OCI-LY3 (cell line): ENCODE data around the gene ST3GAL3.

Experiments used
- H2AFZ ChIP-seq: fragments of 200-600, 300-600 bp; shearing (Covaris generic); 2 replicates; pipeline ENCODE4 v1.6.0; 2014; ENCODE audit warnings: antibody characterized with exemption, low read depth, low read length
- H3K27ac ChIP-seq: fragments of 200-600, 300-600 bp; sonication (generic); 2 replicates; pipeline ENCODE4 v1.5.1; 2014; ENCODE audit warnings: mild to moderate bottlenecking, low read length, moderate library complexity, mixed read lengths
- H3K27me3 ChIP-seq: fragments of 200-600, 300-600 bp; sonication (generic); 2 replicates; pipeline ENCODE4 v1.6.1; 2014; ENCODE audit warnings: low read depth, low read length, mixed read lengths
- H3K36me3 ChIP-seq: fragments of 200-600, 300-600 bp; sonication (generic); replicated peaks from 2 replicates; pipeline ENCODE3; 2014; ENCODE audit warnings: low read depth, low read length, mixed read lengths
- H3K4me1 ChIP-seq: fragments of 300-600, 200-600 bp; sonication (generic); 2 replicates; pipeline ENCODE4 v1.6.1; 2014; ENCODE audit warnings: low read length, mixed read lengths
- H3K4me2 ChIP-seq: fragments of 200-600, 300-600 bp; sonication (generic); 2 replicates; pipeline ENCODE4 v1.6.1; 2014; ENCODE audit warnings: low read length, mixed read lengths
- H3K4me3 ChIP-seq: fragments of 300-600, 200-600 bp; sonication (generic); 2 replicates; pipeline ENCODE4 v1.5.1; 2014; ENCODE audit warnings: antibody characterized with exemption, mild to moderate bottlenecking, low read length, moderate library complexity
- H3K79me2 ChIP-seq: fragments of 300-600, 200-600 bp; shearing (Covaris generic); 2 replicates; pipeline ENCODE4 v1.6.1; 2014; ENCODE audit warnings: mild to moderate bottlenecking, low read length, mixed read lengths
- H3K9ac ChIP-seq: fragments of 300-600, 200-600 bp; shearing (Covaris generic); 2 replicates; pipeline ENCODE4 v1.6.0; 2014; ENCODE audit warnings: mild to moderate bottlenecking, low read length, moderate library complexity
- H3K9me3 ChIP-seq: fragments of 200-600, 300-600 bp; shearing (Covaris generic); 2 replicates; pipeline ENCODE4 v1.6.1; 2014; ENCODE audit warnings: low read length, mixed read lengths; ENCODE audit not compliant: insufficient read depth
- H4K20me1 ChIP-seq: fragments of 200-600, 300-600 bp; sonication (generic); 2 replicates; pipeline ENCODE4 v1.6.1; 2016; ENCODE audit warnings: low read length, mixed read lengths; ENCODE audit not compliant: insufficient read depth
- EZH2phosphoT487 ChIP-seq: fragments of 200-600 bp; shearing (Covaris generic); IDR thresholded peaks from 2 replicates; pipeline ENCODE4 v1.6.1; 2018; ENCODE audit warnings: antibody characterized with exemption, mixed run types, low read depth
- TF ChIP-seq, protein P1 (sequence below): fragments of 200-600, 300-600 bp; sonication (generic); IDR thresholded peaks from 2 replicates; pipeline ENCODE4 v1.5.1; 2014; ENCODE audit warnings: antibody characterized with exemption, low read length, low read depth

ST3GAL3 gene

DNA sequence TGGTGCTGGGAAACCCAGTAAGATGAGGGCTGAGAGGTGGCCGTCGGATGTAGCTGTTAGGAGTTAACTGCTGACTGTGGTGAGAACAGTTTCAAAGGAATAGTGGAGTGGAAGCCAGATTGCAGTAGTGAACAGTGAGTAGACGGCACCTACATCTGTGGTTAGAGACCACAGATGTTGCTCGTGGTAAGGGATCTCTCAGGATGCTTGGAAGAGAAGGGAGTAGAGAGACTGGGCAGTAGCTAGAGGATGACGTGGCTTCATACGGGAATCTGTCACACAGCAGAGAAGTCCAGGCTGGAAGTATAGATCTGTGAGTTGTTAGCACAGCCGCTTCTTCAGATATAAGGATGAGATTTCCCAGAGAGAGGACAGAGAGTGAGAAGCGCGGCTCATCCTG lies 218.5 kb downstream of the ST3GAL3 start:
- H3K27ac ChIP-seq = no peak overlapping the region
- H3K27me3 ChIP-seq = no peaks in the 10 kb centered on the region
- TF ChIP-seq EZH2phosphoT487 = no peak
- TF ChIP-seq, protein P1, sequence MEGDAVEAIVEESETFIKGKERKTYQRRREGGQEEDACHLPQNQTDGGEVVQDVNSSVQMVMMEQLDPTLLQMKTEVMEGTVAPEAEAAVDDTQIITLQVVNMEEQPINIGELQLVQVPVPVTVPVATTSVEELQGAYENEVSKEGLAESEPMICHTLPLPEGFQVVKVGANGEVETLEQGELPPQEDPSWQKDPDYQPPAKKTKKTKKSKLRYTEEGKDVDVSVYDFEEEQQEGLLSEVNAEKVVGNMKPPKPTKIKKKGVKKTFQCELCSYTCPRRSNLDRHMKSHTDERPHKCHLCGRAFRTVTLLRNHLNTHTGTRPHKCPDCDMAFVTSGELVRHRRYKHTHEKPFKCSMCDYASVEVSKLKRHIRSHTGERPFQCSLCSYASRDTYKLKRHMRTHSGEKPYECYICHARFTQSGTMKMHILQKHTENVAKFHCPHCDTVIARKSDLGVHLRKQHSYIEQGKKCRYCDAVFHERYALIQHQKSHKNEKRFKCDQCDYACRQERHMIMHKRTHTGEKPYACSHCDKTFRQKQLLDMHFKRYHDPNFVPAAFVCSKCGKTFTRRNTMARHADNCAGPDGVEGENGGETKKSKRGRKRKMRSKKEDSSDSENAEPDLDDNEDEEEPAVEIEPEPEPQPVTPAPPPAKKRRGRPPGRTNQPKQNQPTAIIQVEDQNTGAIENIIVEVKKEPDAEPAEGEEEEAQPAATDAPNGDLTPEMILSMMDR = no peak
- no peaks in the 10 kb centered on the region for H3K9me3 ChIP-seq
- H3K36me3 ChIP-seq = no peaks in the 10 kb centered on the region
- H3K4me2 ChIP-seq = no peak overlapping the region
- H3K4me3 ChIP-seq = no peak overlapping the region
- no peaks in the 10 kb centered on the region for H3K4me1 ChIP-seq
- no peak overlapping the region for H3K9ac ChIP-seq
- H3K79me2 ChIP-seq = no peaks in the 10 kb centered on the region
- H4K20me1 ChIP-seq = no peaks in the 10 kb centered on the region
- no peak overlapping the region for H2AFZ ChIP-seq

GRCh38 chr1:43930168-43930948 lies 223.0 kb downstream of the ST3GAL3 start:
- TF ChIP-seq, protein P1 = peak; percentile 45
- no peak for TF ChIP-seq EZH2phosphoT487
- no peaks in the 10 kb centered on the region for H3K27me3 ChIP-seq
- no peaks in the 10 kb centered on the region for H3K9me3 ChIP-seq
- H3K27ac ChIP-seq = no peak overlapping the region
- H3K79me2 ChIP-seq = no peaks in the 10 kb centered on the region
- H3K4me1 ChIP-seq = no peaks in the 10 kb centered on the region
- no peaks in the 10 kb centered on the region for H3K36me3 ChIP-seq
- H3K4me2 ChIP-seq = no peak overlapping the region
- H3K4me3 ChIP-seq = no peak overlapping the region
- no peak overlapping the region for H3K9ac ChIP-seq
- H4K20me1 ChIP-seq = no peaks in the 10 kb centered on the region
- H2AFZ ChIP-seq = no peak overlapping the region

- H3K9ac ChIP-seq = no peak overlapping the region
- TF ChIP-seq, protein P1 = no peak
- no peak for TF ChIP-seq EZH2phosphoT487
- no peaks in the 10 kb centered on the region for H3K9me3 ChIP-seq
- H3K4me3 ChIP-seq = no peak overlapping the region
- no peaks in the 10 kb centered on the region for H4K20me1 ChIP-seq
- no peaks in the 10 kb centered on the region for H3K79me2 ChIP-seq
- no peak overlapping the region for H3K4me2 ChIP-seq
- no peak overlapping the region for H2AFZ ChIP-seq
- no peaks in the 10 kb centered on the region for H3K36me3 ChIP-seq
- no peaks in the 10 kb centered on the region for H3K4me1 ChIP-seq
- no peak overlapping the region for H3K27ac ChIP-seq
- H3K27me3 ChIP-seq = no peaks in the 10 kb centered on the region
Observed at GRCh38 chr1:43930949-43931275, 223.6 kb downstream of the ST3GAL3 start.

- Histone ChIP-seq H2AFZ (no peak overlapping the region), H3K79me2 (no peaks in the 10 kb centered on the region), H3K4me3 (no peak overlapping the region), H3K4me2 (no peak overlapping the region), H3K9ac (no peak overlapping the region), H3K9me3 (no peaks in the 10 kb centered on the region), H3K27ac (no peak overlapping the region), H3K27me3 (no peaks in the 10 kb centered on the region), H4K20me1 (no peaks in the 10 kb centered on the region), H3K4me1 (no peaks in the 10 kb centered on the region), H3K36me3 (no peaks in the 10 kb centered on the region)
- TF ChIP-seq, protein P1 = no peak
Observed at GRCh38 chr1:43931711-43932660, 224.7 kb downstream of the ST3GAL3 start.
